NCI-H2171 (cell line): ENCODE results near the gene MEF2C.

ENCODE experiments used
- DNase-seq: peaks from one replicate; lab custom pipeline; 2025; lab: John Stamatoyannopoulos, UW

Gene MEF2C

GRCh38 chr5:88708682-88709398 is 174.1 kb downstream of the MEF2C start:
- no peak for DNase-seq

- no peak for DNase-seq
These were observed 175.0 kb downstream of the MEF2C start for GRCh38 chr5:88708021-88708420.

- DNase-seq, result no peak
These were observed 175.6 kb downstream of the MEF2C start for GRCh38 chr5:88707216-88707965.

- DNase-seq, result no peak
These were observed 180.7 kb downstream of the MEF2C start for GRCh38 chr5:88702332-88702731.

- DNase-seq, result no peak
These were observed 182.9 kb downstream of the MEF2C start for GRCh38 chr5:88700121-88700520.

- no peak for DNase-seq
These were observed 184.7 kb downstream of the MEF2C start for GRCh38 chr5:88698290-88698689.

DNA sequence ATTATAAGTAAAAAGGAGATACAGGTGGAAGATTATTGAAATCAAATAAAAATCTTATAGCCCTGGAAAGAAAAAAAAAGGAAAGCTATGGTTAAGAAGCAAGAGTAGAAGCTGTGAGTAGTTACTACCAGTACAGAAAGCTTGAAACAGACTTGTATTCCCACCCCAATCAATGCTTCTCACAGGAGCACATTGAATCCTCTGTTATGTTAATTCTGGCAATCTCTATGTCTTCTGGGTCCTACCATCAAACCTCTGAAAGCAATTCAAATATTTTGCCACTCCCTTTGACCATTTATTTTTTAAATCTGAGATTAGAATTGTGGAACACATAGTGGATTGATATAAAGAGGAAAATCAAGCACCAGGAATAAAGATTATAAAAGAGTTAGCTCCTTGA is 186.5 kb downstream of the MEF2C start:
- no peak for DNase-seq

- no peak for DNase-seq
These were observed 187.1 kb downstream of the MEF2C start for GRCh38 chr5:88695931-88696330.

GRCh38 chr5:88695232-88695631 is 187.8 kb downstream of the MEF2C start:
- DNase-seq, result no peak

GRCh38 chr5:88694023-88694679 is 188.8 kb downstream of the MEF2C start:
- DNase-seq, result no peak

GRCh38 chr5:88693071-88693932 is 189.7 kb downstream of the MEF2C start:
- DNase-seq, result no peak

GRCh38 chr5:88691945-88692868 is 190.8 kb downstream of the MEF2C start:
- no peak for DNase-seq

DNA sequence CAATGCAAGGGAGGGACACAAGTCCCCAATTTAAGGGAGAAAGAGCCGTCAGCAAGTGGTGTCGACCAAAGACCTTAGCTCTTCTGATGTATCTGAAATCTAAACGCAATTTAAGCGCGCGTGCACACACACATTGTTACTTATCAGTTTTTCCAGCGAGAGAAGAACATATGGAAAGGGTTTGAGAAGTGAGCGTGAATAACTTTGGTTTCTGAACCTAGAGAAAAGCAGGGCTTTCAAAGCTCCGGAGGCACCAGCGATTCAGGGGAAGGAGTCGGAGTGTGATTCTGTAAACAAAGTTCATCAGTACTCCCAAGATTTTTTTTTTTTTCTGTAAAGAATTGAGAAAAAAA is 191.8 kb downstream of the MEF2C start:
- no peak for DNase-seq

GRCh38 chr5:88690409-88691229 is 192.4 kb downstream of the MEF2C start:
- no peak for DNase-seq

- no peak for DNase-seq
These were observed 193.1 kb downstream of the MEF2C start for GRCh38 chr5:88689668-88690408.

GRCh38 chr5:88688984-88689667 is 193.9 kb downstream of the MEF2C start:
- DNase-seq, result no peak

GRCh38 chr5:88688156-88688983 is 194.6 kb downstream of the MEF2C start:
- no peak for DNase-seq

DNA sequence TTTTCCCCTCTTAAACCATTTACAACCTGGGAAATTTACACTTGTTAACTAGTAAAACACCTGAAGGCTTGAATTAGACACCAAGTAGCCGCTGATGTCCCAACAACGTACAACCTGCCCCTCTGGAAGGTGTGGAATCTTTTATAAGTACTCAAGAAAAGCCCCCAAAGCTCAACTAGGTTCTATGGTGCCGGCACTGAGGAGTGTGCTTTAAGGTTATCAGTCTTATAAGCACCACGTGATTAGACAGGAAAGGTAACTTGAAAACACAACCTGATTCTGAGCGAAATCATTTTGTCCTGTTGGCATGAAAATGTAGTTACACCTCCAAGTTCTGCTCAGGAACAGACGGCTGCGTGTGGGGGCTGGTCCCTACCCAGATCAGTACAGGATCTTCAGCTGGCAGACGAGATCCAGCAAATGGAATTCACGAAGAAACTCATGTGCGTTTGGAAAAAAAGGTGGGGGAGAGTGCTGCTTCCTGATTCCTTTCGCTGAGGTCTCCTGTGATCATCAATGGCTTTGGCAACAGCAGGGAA is 195.5 kb downstream of the MEF2C start:
- no peak for DNase-seq
